Measurements from ENCODE around the gene EFHD2.
"Not testable (repeated sequence)": the region's sequence is repeated elsewhere in the genome, so short reads cannot be mapped to it uniquely, and the experiment has no call there.

The EFHD2 gene

GRCh38 chr1:15371610-15372545 is 37.8 kb upstream of the EFHD2 start:
- TF ChIP-seq SPI1 (IDR thresholded peaks at IDR 0.05; ENCODE audit: low read depth, low read length) (no peak), POLR2AphosphoS5 (IDR thresholded peaks at IDR 0.05; ENCODE audit: low read depth, low read length) (no peak), PAX5 (IDR thresholded peaks at IDR 0.05; ENCODE audit: insufficient read depth, low read length, severe bottlenecking) (no peak), POU2F2 (IDR thresholded peaks at IDR 0.05; ENCODE audit: low read depth, low read length) (no peak)
- DNase-seq (ENCODE audit: insufficient read length, low spot score) (no peak), FAIRE-seq (no peak)

GRCh38 chr1:15378729-15379128 is 31.0 kb upstream of the EFHD2 start:
- no peak for TF ChIP-seq POLR2A (IDR thresholded peaks at IDR 0.05; ENCODE audit: low read depth, low read length)
- no peak for TF ChIP-seq POU2F2 (IDR thresholded peaks at IDR 0.05; ENCODE audit: low read depth, low read length)
- TF ChIP-seq TAF1 (IDR thresholded peaks at IDR 0.05; ENCODE audit: low read depth, low read length): no peak
- TF ChIP-seq POLR2AphosphoS5 (IDR thresholded peaks at IDR 0.05; ENCODE audit: low read depth, low read length): no peak
- no peak for TF ChIP-seq SPI1 (IDR thresholded peaks at IDR 0.05; ENCODE audit: low read depth, low read length)
- DNase-seq (ENCODE audit: insufficient read length, low spot score) (no peak), FAIRE-seq (no peak)

GRCh38 chr1:15379151-15379550 is 30.5 kb upstream of the EFHD2 start:
- not testable (repeated sequence) for DNase-seq (ENCODE audit: insufficient read length, low spot score); FAIRE-seq

- FAIRE-seq (no peak), DNase-seq (ENCODE audit: insufficient read length, low spot score) (no peak)
- TF ChIP-seq SPI1 (IDR thresholded peaks at IDR 0.05; ENCODE audit: low read depth, low read length) (no peak), POU2F2 (IDR thresholded peaks at IDR 0.05; ENCODE audit: low read depth, low read length) (no peak)
Measured at GRCh38 chr1:15380601-15381508, 28.8 kb upstream of the EFHD2 start.

GRCh38 chr1:15381805-15382204 is 27.9 kb upstream of the EFHD2 start:
- DNase-seq (ENCODE audit: insufficient read length, low spot score) (no peak), FAIRE-seq (no peak)
- TF ChIP-seq POLR2A (IDR thresholded peaks at IDR 0.05; ENCODE audit: low read depth, low read length) (no peak), TAF1 (IDR thresholded peaks at IDR 0.05; ENCODE audit: low read depth, low read length) (no peak), SPI1 (IDR thresholded peaks at IDR 0.05; ENCODE audit: low read depth, low read length) (no peak), POLR2AphosphoS5 (IDR thresholded peaks at IDR 0.05; ENCODE audit: low read depth, low read length) (no peak), PAX5 (IDR thresholded peaks at IDR 0.05; ENCODE audit: insufficient read depth, low read length, severe bottlenecking) (no peak), POU2F2 (IDR thresholded peaks at IDR 0.05; ENCODE audit: low read depth, low read length) (no peak)

- DNase-seq (ENCODE audit: insufficient read length, low spot score): no peak
- FAIRE-seq: no peak
- TF ChIP-seq POLR2AphosphoS5 (IDR thresholded peaks at IDR 0.05; ENCODE audit: low read depth, low read length) (no peak), TAF1 (IDR thresholded peaks at IDR 0.05; ENCODE audit: low read depth, low read length) (no peak), SPI1 (IDR thresholded peaks at IDR 0.05; ENCODE audit: low read depth, low read length) (no peak), POLR2A (IDR thresholded peaks at IDR 0.05; ENCODE audit: low read depth, low read length) (no peak), POU2F2 (IDR thresholded peaks at IDR 0.05; ENCODE audit: low read depth, low read length) (no peak), PAX5 (IDR thresholded peaks at IDR 0.05; ENCODE audit: insufficient read depth, low read length, severe bottlenecking) (no peak)
Measured at GRCh38 chr1:15382601-15383518, 26.8 kb upstream of the EFHD2 start.

GRCh38 chr1:15383810-15384209 is 25.9 kb upstream of the EFHD2 start:
- TF ChIP-seq SPI1 (IDR thresholded peaks at IDR 0.05; ENCODE audit: low read depth, low read length): no peak
- no peak for TF ChIP-seq POLR2AphosphoS5 (IDR thresholded peaks at IDR 0.05; ENCODE audit: low read depth, low read length)
- TF ChIP-seq POLR2A (IDR thresholded peaks at IDR 0.05; ENCODE audit: low read depth, low read length): no peak
- TF ChIP-seq POU2F2 (IDR thresholded peaks at IDR 0.05; ENCODE audit: low read depth, low read length): no peak
- no peak for TF ChIP-seq PAX5 (IDR thresholded peaks at IDR 0.05; ENCODE audit: insufficient read depth, low read length, severe bottlenecking)
- TF ChIP-seq TAF1 (IDR thresholded peaks at IDR 0.05; ENCODE audit: low read depth, low read length): no peak
- peak; percentile 73 for FAIRE-seq

GRCh38 chr1:15384301-15384901 is 25.3 kb upstream of the EFHD2 start:
- peak; percentile 85 for FAIRE-seq
- TF ChIP-seq SPI1 (IDR thresholded peaks at IDR 0.05; ENCODE audit: low read depth, low read length) (no peak), POU2F2 (IDR thresholded peaks at IDR 0.05; ENCODE audit: low read depth, low read length) (peak; percentile 100)
- DNase-seq (ENCODE audit: insufficient read length, low spot score): peak; percentile 61

More at GRCh38 chr1:15383810-15384209, 25.9 kb upstream of the EFHD2 start:
- no peak for DNase-seq (ENCODE audit: insufficient read length, low spot score)

- FAIRE-seq (peak; percentile 28), DNase-seq (ENCODE audit: insufficient read length, low spot score) (no peak)
- no peak for TF ChIP-seq POLR2AphosphoS5 (IDR thresholded peaks at IDR 0.05; ENCODE audit: low read depth, low read length)
- no peak for TF ChIP-seq SPI1 (IDR thresholded peaks at IDR 0.05; ENCODE audit: low read depth, low read length)
- TF ChIP-seq POU2F2 (IDR thresholded peaks at IDR 0.05; ENCODE audit: low read depth, low read length): no peak
- no peak for TF ChIP-seq PAX5 (IDR thresholded peaks at IDR 0.05; ENCODE audit: insufficient read depth, low read length, severe bottlenecking)
- no peak for TF ChIP-seq POLR2A (IDR thresholded peaks at IDR 0.05; ENCODE audit: low read depth, low read length)
- no peak for TF ChIP-seq TAF1 (IDR thresholded peaks at IDR 0.05; ENCODE audit: low read depth, low read length)
Measured at GRCh38 chr1:15385420-15385819, 24.3 kb upstream of the EFHD2 start.
